Measurements from ENCODE around the gene C12orf75.
"Not testable (repeated sequence)": the region's sequence is repeated elsewhere in the genome, so short reads cannot be mapped to it uniquely, and the experiment has no call there.

C12orf75 gene

DNA sequence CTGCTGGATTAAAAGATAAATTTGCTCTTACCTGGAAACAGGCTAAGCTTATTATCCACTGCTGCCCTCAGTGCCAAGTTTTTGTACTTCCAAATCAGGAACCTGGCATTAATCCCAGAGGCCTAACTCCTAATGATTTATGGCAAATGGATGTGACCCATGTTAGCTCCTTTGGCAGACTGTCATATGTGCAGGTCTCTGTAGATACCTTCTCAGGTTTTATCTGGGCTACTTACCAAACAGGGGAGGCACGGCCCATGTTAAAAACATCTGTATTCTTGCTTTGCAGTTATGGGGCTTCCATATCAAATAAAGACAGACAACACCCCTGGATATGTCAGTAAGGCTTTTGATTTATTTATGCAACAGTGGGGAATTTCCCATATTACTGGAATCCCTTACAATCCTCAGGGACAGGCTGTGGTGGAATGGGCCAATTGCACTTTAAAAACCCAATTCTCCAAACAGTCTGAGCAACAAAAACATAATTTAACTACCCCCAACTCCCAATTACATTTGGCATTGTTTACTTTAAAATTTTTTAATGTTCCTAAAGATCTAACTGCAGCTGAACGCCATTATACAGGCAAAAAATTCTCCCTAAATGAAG lies 19.9 kb upstream of the C12orf75 start:
- not testable (repeated sequence) for DNase-seq

DNA sequence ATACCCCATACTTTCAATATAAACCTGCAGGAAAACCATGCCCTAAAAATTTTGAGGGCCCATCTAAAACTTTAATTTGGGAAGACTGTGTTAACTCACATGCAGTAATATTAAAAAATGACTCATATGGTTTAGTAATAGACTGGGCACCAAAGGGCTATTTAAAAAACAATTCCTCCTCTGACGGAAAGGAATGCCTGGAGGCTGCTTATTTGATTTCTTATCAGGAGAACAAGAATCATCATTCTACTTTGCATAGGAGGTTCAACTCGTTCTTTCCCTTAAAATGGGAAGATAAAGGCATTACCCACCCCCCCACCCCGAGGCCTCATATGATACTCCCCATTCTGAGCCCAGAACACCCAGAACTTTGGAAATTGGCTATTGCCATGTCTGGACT lies 18.6 kb upstream of the C12orf75 start:
- not testable (repeated sequence) for DNase-seq

DNA sequence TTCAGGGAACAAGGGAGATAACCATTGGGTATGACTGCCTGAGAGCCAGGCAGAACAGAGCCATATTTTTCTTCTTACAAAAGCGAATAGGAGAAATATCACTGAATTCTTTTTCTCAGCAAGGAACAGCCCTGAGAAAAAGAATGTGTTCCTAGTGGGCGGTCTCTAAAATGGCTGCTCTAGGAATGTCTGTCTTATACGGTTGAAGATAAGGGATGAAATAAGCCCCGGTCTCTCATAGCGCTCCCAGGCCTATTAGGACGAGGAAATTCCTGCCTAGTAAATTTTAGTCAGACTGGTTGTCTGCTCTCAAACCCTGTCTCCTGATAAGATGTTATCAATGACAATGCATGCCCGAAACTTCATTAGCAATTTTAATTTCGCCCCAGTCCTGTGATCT lies 16.7 kb upstream of the C12orf75 start:
- DNase-seq = peak; percentile 1

DNA sequence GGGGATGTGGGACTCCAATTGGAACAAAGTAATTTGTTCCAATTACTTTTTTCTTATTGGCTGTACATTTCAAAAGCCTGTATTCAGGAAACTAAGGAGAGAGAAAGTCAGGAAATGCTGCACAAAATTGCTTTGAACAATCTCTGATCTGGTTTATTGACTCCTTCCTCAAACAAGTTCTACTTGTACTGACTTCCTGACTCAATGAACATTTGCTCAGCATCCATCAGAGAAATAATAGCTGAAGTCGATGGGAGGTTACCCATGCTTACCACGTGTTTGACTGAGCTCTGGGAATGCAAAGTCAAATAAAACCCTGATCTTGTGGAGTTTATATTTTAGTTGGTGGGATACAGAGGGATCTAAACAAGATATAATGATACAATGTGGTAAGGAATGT lies 15.4 kb upstream of the C12orf75 start:
- no peak for DNase-seq

DNA sequence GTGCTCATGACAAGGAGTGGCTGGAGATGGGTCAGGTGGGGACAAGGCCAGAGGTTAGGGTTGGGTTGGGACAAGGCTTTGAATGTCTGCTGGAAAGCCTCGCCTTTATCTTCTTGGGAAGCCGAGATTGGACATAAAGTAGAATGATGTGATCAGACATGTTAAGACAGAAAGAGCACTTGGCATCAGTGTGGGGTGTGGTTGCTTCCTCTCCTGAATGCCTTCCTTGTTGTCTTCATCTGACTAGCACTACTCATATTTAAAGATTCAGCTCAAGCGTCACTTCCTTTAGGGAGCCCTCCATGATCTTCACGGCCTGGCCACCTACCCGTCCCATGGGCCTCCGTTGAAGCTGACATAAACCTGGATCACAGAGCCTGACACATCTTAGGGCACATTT lies 14.8 kb upstream of the C12orf75 start:
- no peak for DNase-seq

DNA sequence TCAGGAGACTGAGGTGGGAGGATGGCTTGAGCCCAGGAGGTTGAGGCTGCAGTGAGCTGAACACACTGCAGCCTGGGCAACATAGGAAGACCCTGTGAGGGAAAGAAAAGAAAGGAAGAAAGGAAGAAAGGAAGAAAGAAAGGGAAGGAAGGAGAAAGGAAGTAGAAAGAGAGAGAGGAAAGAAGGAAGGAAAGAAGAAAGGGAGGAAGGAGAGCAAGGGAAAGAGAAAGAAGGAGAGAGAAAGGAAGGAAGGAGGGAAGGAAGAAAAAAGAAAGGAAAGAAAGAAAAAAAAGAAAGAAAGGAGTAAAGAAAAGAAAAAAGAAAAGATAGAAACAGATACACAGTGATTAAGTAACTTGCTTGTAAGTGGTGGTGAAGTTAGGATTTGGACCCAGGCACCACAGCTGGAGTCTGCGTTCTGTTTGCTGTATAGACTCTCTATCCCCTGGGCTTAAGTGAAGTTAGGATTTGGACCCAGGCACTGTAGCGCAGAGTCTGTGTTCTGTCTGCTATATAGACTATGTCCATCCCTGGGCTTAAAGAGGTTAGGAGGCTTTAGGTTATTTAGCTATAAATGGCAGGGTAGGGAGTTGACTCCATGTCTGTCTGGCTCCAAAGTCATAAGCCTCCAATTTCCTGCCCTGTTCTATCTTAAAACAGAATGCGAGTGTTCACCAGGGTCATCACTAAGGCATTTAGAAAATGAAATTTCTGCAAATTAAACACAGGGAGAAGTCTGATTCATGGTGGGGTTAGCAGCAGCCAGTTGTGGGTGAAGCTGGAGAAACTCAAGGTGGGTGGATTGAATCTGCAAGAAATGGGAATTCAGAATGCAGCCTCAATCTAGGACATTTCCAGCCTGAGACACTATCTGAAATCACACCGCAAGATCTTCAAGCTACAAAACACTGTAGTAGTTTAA lies 13.3 kb upstream of the C12orf75 start:
- no peak for DNase-seq

DNA sequence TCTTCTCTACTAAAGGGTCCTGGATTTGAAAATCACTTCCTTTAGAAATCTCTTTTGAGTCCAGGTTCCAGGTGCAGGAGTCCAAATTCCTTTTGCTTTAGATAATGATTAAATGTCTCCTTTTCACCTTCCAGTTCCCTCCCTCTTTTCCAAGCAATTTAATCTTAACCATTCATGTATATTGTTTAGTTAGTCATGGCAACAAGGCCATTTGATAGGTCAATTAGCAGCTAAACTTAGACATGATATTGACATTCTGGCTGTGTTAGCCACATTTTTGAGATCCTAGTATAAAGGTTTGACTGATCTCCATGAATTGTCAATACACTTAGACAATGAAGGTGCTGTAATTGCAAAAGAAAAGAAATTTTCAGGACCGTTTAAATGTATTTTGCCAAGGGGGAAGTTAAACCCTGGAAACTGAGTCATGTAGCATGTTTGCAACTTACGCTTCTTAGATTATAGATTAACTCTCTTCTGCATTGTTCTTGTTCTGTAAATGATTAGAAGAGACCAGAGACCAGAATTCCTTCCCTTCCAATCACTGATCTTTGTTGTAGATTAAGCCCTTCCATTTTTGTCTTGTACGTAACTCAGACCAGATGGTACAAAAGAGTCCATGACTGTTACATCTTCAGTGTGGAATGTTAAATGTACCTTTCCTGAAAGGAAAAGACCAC lies 12.4 kb upstream of the C12orf75 start:
- no peak for DNase-seq

DNA sequence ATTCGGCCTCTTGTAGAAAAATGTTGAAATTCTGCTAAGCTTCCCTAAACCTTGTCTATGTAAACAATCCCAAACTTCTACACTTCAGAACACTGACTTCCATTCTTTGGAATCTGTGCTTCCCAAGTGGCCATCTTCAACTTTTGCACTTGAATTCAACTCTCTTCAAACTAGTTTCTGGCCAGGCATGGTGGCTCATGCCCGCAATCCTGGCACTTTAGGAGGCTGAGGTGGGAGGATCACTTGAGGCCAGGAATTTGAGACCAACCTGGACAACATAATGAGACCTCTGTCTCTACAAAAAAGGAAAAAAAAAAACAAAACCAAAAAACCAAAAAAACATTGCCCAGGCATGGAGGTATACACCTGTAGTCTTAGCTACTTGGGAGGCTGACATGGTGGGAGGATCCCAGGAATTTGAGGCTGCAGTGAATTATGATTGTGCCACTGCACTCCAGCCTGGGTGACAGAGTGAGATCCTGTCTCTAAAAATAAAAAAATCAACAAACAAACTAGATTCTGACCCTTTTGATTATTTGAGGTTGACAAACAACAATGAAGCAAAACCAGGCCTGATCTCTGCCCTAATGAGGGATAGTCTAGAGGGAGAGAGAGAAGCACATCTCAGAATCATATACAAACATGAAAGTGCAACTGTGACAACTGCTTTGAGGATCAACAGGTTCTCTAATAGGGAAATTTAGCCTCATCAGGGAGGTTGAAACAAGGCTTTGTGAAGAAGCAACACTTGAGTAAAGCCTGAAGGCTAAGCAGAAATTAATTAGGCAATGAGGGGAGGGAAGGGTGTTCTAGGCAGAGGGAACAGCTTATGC lies 11.6 kb upstream of the C12orf75 start:
- DNase-seq = no peak

DNA sequence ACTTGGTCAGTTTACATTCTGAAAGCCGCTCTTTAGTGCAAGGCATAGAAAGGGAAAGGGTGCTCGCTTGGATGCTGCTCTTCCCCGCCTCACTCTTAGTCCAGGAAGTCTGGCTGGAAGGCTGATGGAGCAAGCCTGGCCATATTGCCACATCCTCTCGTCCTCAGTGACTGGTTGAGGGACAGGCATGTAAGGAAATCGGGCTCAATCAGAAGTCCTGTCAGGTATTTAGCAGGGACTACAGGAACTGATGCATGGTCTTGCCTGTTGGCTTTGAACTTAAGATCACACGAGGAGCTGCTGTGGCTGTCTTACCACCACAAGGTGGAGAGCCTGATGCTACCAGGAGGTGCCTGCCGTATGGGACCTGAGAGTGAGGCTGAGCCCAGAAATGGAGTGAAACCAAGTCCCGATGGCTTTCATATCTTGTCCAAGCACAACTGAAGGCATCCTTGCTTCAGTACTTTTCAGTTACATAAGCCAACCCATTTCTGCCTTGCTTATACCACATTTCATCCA lies 10.7 kb upstream of the C12orf75 start:
- no peak for DNase-seq

DNA sequence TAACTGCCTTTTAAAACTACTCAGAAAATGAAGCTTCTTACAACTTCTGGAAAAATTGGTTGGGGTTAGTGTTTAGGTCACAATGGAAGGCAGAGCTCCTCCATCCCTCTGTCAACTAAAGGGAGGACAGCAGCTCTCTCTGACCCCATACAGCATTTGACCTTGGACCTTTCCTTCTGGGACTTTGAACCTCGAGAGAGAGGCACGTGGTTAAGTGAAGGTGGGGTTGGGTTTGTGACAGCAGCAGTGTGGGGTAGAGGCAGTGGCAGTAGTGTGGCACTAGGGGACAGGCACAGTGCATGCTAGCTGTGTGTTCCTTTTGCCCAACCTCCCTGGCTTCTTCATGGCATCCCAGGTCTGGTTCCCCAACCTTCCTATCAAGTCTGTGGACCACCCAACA lies 9.4 kb upstream of the C12orf75 start:
- DNase-seq = no peak

DNA sequence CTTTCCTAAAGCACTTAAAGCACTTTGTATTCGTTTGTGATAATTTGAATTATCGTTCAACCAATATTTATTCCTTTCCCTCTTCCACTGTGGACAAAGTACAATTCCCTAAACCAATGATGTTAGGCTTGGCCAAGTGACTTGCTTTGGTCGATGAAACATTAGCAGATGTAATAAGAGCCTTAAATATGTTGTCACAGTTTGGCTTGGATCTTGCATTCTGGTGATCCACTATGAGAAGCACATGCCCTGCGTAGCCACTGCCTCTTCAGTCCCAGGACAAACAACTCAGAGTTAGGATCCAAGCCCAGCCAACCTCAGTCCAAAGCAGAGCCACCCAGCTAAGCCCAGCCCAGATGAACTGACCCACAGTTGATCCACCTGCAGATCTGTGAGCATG lies 8.4 kb upstream of the C12orf75 start:
- no peak for DNase-seq

DNA sequence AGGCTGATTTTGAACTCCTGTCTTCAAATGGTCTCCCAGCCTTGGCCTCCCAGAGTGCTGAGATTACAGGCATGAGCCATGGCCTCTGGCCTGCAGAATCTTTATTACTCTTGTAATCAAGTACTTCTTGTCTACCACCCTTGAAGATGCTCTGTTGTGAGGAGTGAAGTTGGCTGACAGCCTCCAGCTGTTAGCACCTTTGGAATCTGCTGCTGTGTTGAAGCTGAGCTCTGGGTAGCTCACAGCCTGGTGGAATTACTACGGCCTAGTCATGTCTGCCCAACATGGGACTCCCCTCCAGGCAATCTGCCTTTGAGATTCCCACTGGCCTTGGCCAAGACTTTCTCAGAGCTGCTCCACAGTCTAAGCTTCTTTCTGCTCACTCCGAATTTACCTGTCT lies 5.8 kb upstream of the C12orf75 start:
- DNase-seq = no peak

DNA sequence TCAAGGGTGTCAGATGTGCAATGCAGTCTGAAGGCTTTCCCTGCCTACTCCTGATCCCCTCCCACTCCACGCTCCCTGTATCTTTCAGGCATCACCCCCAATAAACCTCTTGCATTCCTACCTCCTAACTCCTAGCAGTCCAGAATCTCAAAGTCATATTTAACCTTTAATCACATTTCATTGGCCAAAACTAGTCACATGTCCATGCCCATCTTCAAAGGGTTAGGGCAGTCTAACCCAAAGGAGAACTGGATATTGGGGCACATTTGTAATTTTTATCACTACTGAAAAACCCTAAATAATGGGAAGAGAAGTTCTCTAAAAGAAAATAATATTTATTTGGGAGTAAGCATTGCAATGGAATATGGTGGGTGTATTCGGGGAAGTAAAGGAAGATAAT lies 5.4 kb upstream of the C12orf75 start:
- no peak for DNase-seq

DNA sequence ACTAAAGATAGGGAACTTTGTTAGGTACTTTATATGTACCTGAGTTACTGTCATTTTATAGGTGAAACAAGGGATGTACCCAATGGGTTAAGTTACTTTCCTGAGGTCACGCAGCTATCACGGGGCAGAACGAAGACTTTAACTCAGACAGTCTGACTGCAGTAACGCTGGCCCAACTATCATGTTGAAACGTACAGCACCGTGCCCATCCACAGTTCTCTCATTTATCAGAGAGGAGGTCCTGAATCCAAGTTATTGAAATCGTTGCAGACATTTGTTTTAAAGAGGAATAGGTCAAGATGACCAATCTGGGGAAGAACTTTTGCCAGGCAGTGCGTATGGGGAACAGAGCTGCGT lies 587 bp upstream of the C12orf75 start:
- DNase-seq = no peak

DNA sequence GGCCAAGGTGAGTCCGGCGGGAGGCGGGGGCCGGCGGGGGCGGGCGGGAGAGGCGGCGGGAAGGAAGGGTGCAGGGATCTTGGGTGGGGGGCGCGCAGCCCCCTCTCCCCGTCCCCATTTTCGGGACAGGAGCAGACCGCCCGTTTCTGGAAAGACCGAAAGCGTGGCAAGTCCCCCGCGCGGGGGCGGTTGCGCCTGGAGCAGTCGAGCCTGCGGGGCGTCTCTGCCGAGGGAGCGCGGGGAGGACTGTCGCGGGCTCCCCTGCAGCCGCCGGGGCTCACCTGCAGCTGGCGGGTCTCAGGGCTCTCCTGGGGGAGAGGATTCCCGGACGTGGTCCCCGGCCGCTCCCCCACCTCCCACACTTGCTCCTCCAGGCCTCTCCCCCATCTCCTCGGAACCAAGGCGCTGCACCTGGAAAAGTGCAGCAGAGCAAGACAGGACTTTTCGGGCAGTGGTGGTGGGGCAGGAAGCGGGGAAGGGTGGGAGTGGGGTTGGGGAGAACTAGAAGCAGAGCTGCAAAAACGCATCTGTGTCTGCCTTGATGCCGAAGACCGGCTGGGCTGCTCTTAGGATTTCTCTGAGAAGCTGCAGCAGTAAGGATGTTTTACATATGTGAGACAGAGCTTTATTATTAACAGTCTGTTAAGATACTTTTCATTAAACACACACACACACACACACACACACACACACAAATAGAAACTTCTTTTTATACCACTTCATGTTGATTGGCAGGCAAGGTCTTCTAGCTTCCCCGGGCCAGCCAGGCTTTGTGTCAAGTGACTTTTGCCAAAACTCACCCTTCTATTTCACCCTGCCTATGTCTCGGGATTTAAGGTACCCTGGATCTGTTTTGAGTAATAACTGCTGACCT lies 677 bp downstream of the C12orf75 start:
- DNase-seq = no peak

DNA sequence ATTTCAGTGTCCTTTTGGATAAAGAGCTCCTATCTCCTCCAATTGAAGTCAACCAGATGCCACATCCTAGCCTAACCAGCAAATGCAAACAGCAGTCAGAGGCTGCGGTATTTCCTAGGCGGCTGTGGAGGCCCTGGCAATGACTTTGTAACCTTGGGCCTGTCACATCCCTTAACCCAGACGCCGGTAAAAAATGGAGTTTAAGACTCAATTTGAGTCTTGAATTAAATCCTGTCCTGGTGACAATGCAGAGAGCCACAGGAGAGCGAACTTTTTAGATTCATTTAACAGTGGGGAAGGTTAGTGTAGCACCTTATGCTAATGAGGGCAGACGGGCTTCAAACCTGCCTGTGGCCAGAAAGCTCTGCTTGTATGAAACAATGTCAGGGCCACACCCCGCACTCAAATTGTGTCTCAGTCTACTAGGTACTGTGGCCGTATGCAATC lies 1.3 kb downstream of the C12orf75 start:
- DNase-seq = no peak

DNA sequence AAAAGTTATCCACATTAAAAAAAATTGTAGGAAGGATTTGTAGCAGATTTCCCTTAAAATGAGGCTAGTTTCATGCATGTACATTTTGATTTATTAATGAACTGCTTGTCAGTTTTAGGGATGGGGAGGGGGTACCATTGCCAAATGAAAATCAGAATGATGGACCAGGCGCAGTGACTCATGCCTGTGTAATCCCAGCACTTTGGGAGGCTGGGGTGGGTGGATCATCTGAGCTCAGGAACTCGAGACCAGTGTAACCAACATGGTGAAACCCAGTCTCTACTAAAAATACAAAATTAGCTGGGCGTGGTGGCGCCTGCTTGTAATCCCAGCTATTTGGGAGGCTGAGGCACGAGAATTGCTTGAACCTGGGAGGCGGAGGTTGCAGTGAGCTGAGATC lies 1.8 kb downstream of the C12orf75 start:
- not testable (repeated sequence) for DNase-seq

DNA sequence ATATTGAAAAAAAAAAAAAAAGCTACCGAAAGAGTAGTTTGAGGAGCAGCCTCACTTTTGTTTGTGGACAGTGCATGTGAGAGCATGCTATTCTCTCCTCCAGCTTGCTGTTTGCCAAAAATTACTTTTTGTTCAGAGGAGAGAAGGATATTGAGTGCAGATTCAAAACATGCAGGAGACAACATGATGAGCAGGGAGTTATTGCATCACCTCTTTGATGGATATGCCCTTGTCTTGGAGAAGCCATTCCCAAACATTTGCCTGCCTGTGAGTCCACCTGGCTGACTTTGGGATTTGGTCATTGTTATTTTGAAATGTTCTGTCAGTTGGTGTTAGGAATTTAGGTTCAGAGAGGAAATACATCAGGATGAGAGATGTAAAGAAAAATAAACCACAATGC lies 2.4 kb downstream of the C12orf75 start:
- DNase-seq = no peak

DNA sequence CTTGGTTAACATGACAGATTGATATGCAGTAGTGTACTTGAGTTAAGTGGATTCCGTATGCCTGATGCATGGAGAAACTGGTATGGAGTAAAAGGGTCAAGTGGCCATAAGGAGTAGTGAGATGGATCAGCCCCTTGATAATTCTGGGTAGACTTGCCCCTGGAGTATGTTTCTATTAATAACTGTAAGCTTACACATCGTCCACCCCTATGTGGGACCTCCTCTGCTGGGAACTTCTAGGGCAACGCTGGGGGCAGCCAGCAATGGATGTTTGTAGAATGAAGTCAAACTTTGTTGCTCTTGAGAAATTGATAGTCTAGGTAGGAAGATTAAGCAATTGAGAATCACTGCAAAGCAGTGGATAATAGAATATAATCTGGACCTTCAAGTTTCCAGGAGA lies 3.5 kb downstream of the C12orf75 start:
- DNase-seq = no peak

DNA sequence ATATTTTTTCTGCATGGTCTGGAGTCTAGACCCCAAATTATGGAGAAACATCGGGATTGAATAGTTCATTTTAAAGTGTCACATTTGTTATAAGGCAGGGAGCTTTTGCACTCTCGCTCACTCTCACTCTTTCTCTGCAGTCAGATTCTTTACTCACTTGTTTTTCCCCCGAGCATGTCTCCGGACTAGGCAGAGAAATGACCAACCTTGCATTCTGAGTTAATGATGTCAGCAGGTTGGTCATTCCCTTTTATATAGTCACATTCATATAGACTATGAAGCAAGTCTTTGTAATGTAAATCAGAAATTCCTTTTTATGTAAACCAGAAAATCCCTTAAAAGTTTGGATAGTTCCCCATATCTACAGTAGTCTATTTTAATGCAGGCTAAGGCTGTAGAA lies 4.1 kb downstream of the C12orf75 start:
- no peak for DNase-seq

DNA sequence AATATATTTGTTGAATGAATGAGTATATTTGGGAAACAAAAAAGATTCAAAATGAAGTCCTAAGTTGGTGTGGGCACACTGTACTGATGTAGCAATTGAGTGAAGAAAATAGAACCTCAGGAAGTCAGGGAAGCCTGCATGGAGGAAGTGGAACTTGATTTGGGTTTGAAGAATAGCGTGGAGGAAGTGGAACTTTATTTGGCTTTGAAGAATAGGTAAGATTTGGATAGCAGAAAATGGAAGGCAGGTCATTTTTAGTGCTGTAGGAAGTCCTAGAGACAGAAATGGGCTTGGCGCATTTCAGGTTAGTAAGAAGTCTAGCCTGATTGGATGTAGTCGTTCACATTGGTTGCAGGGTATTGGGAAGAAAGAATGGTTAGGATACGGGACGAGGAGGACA lies 5.4 kb downstream of the C12orf75 start:
- no peak for DNase-seq

DNA sequence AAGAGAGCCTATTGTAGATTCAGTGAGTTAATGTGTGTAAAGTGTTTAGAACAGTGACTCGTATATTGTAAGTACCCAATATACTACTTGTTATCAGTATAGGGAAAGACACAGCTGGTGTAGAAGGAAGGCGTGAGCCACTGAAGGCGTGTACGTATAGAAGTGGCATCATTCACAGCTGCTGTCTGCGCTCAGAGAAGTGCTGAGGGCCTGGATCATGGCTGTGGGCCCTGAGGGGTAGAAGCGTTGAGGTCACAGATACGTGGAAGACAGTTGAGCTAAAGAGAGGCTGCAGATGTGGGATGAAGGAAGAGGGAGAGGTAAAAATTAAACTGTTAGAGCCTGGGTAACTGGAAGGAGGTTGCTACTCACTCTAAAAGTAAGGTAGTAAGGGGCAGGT lies 5.9 kb downstream of the C12orf75 start:
- DNase-seq = no peak
